ENCODE results near the gene LPCAT1. TPM values are rescaled to one million over a fixed set of nuclear protein-coding genes. Genes with fewer than 3 reads are reported as not detected.
"Not testable (repeated sequence)": the region's sequence is repeated elsewhere in the genome, so short reads cannot be mapped to it uniquely, and the experiment has no call there.

The LPCAT1 gene
- total RNA-seq, 5 donors from 2014 or later (not counting 1 experiment from before 2014, with no cell fraction given) = 27.9 to 57.7 (median 50.3) TPM

DNA sequence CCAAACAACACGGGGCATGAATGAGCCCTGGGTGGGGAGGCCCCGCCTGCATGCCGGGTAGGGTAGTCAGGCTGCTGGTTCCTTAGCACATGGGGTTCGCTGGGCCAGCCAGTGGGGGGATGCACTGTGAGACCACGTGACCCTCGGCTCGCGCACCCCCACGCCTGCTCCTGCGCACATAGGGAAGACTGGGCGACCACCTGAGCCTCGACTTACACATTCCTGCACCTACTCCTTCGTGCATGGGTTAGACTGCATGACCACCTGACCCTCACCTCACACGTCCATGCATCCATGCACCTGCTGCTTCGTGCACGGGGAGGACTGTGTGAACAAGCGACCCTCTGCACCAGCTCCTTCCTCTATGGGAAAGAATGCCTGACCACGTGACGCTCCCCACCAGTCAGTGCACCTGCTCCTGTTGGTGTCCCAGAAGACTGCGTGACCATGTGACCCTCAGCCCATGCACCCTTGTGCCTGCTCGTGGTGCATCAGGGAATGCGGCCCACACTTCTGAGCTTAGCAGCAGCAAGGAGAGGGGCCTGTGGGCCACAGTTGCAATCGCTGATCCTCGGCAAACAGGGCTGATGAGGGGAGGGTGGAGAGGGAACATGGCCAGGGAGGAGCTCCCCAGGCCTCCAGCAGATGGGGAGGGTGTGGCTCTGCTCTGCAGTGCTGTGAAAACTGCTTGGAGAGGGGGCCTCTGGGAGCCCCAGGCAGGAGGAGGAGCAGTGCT lies 18.1 kb downstream of the LPCAT1 start:
- peaks cover 46 to 55% (median 55%) of the 10 kb centered on the region in 3 donors for H3K4me1 Mint-ChIP-seq
- ChIA-PET CTCF (no interaction called here), POLR2A (no interaction called here)
- no peak overlapping the region for H3K27ac Mint-ChIP-seq
- H3K4me1 ChIP-seq (ENCODE audit: control insufficient read depth in 1 of 2, extremely low read depth in 1 of 2, insufficient read depth in 2 of 2, low read length in 2 of 2) = peaks cover 3 to 81% of the 10 kb centered on the region in 2 experiments
- H3K4me3 Mint-ChIP-seq = no peak overlapping the region
- no peaks in the 10 kb centered on the region for H3K9me3 ChIP-seq
- H3K27me3 ChIP-seq (replicated peaks in 1 of 2; ENCODE audit: control insufficient read depth in 2 of 2, extremely low read depth in 1 of 2, insufficient read depth in 2 of 2, low read length in 1 of 2) = no peaks in the 10 kb centered on the region
- H3K36me3 Mint-ChIP-seq = peaks cover 16% of the 10 kb centered on the region
- ATAC-seq (replicated peaks in 1 of 4) = no peak
- no peak overlapping the region for H3K4me3 ChIP-seq (ENCODE audit: control insufficient read depth in 1 of 2, extremely low read depth in 1 of 2, low read length in 1 of 2)
- no peak overlapping the region for H3K27ac ChIP-seq (ENCODE audit: low read length)
- peaks cover 7 to 27% of the 10 kb centered on the region in 2 donors for H3K36me3 ChIP-seq (ENCODE audit: control insufficient read depth in 2 of 2, extremely low read depth in 1 of 2, insufficient read depth in 1 of 2, low read length in 1 of 2)
- 93% methylated on average over 24 of the region's 24 CpGs for WGBS (ENCODE audit: insufficient coverage)
- no peaks in the 10 kb centered on the region for H3K9me3 Mint-ChIP-seq
- no peaks in the 10 kb centered on the region for H3K27me3 Mint-ChIP-seq
- DNase-seq = no peak

DNA sequence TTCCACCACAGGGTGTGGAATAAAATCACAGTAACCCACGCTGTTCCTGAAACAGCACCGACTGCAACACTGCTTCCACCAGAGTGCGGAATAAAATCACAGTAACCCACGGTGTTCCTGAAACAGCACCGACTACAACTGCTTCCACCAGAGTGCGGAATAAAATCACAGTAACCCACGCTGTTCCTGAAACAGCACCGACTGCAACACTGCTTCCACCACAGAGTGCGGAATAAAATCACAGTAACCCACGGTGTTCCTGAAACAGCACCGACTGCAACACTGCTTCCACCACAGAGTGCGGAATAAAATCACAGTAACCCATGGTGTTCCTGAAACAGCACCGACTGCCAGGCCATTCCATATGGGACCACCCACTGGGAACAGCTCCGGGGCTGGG lies 18.7 kb downstream of the LPCAT1 start:
- Mint-ChIP-seq H3K4me1 (peaks cover 44 to 55% (median 50%) of the 10 kb centered on the region in 3 donors), H3K36me3 (peaks cover 13% of the 10 kb centered on the region)
- POLR2A ChIA-PET; H3K27ac Mint-ChIP-seq; ATAC-seq (replicated peaks in 1 of 4); DNase-seq; H3K27me3 Mint-ChIP-seq; H3K9me3 Mint-ChIP-seq; H3K27ac ChIP-seq (ENCODE audit: low read length); CTCF ChIA-PET; H3K27me3 ChIP-seq (replicated peaks in 1 of 2; ENCODE audit: control insufficient read depth in 2 of 2, extremely low read depth in 1 of 2, insufficient read depth in 2 of 2, low read length in 1 of 2); H3K9me3 ChIP-seq; H3K4me3 ChIP-seq (ENCODE audit: control insufficient read depth in 1 of 2, extremely low read depth in 1 of 2, low read length in 1 of 2); H3K4me3 Mint-ChIP-seq: not testable (repeated sequence)
- WGBS (ENCODE audit: insufficient coverage) = 89% methylated on average over 14 of the region's 14 CpGs
- peaks cover 7 to 23% of the 10 kb centered on the region in 2 donors for H3K36me3 ChIP-seq (ENCODE audit: control insufficient read depth in 2 of 2, extremely low read depth in 1 of 2, insufficient read depth in 1 of 2, low read length in 1 of 2)
- H3K4me1 ChIP-seq (ENCODE audit: control insufficient read depth in 1 of 2, extremely low read depth in 1 of 2, insufficient read depth in 2 of 2, low read length in 2 of 2) = peaks cover 3 to 75% of the 10 kb centered on the region in 2 experiments

DNA sequence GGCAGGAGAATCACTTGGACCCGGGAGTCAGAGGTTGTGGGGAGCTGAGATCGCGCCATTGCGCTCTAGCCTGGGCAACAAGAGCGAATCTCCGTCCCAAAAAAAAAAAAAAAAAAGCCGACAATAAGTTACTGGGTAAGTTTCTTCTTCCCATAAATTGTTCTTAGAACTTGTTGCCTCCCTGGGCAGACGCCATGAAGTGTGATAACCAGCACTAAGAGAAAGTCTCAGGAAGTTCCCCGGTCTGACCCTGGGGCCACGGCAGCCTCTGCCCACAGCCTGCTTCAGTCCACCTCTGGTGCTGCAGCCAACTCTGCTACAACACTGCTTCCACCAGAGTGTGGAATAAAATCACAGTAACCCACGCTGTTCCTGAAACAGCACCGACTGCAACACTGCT lies 19.1 kb downstream of the LPCAT1 start:
- H3K27me3 ChIP-seq (replicated peaks in 1 of 2; ENCODE audit: control insufficient read depth in 2 of 2, extremely low read depth in 1 of 2, insufficient read depth in 2 of 2, low read length in 1 of 2) = no peaks in the 10 kb centered on the region
- no peak overlapping the region for H3K27ac Mint-ChIP-seq
- no peaks in the 10 kb centered on the region for H3K9me3 Mint-ChIP-seq
- no peaks in the 10 kb centered on the region for H3K9me3 ChIP-seq
- 79% methylated on average over 9 of the region's 12 CpGs for WGBS (ENCODE audit: insufficient coverage)
- peaks cover 12% of the 10 kb centered on the region for H3K36me3 Mint-ChIP-seq
- ChIA-PET POLR2A (interaction anchor here in 1 of 2 donors (0.7 kb wide), 1 partner anchor 12 kb away, joined by 4 read pairs; no protein-coding TSS in a partner anchor), CTCF (no interaction called here)
- DNase-seq = no peak
- H3K4me3 ChIP-seq (ENCODE audit: control insufficient read depth in 1 of 2, extremely low read depth in 1 of 2, low read length in 1 of 2) = no peak overlapping the region
- peak overlapping the region; percentile 35 for H3K27ac ChIP-seq (ENCODE audit: low read length)
- H3K4me1 ChIP-seq (ENCODE audit: control insufficient read depth in 1 of 2, extremely low read depth in 1 of 2, insufficient read depth in 2 of 2, low read length in 2 of 2) = peaks cover 3 to 78% of the 10 kb centered on the region in 2 experiments
- no peak for ATAC-seq (replicated peaks in 1 of 4)
- H3K27me3 Mint-ChIP-seq = no peaks in the 10 kb centered on the region
- H3K36me3 ChIP-seq (ENCODE audit: control insufficient read depth in 2 of 2, extremely low read depth in 1 of 2, insufficient read depth in 1 of 2, low read length in 1 of 2) = peaks cover 7 to 26% of the 10 kb centered on the region in 2 donors
- H3K4me1 Mint-ChIP-seq = peaks cover 43 to 58% (median 49%) of the 10 kb centered on the region in 3 donors
- no peak overlapping the region for H3K4me3 Mint-ChIP-seq

DNA sequence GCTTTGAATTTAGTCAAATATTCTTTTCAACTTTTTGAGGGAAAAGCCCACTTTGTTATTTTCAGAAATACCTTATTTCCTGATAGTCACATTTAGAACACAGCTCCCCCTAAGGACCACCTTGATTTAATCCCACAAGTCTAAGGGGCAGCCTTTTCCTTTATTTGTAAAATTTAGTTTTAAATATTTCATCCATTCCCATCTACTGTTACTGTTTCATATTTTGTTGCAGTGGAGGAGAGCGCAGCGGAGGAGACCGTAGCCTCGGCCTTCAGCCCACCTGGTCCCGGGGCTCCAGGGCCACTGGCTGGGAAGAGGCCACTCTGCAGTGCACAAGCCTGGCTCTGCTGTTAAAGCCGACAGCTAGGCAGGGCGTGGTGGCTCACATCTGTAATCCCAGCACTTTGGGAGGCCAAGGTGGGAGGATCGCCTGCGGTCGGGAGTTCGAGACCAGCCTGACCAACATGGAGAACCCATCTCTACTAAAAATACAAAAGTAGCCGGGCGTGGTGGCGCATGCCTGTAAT lies 19.6 kb downstream of the LPCAT1 start:
- ATAC-seq (replicated peaks in 1 of 4) = no peak
- Mint-ChIP-seq H3K36me3 (peaks cover 10% of the 10 kb centered on the region), H3K4me3 (peak overlapping the region; percentile 56 to 64 (median 59)), H3K27ac (peak overlapping the region in 1 of 2 donors; percentile 59), H3K27me3 (no peaks in the 10 kb centered on the region), H3K9me3 (no peaks in the 10 kb centered on the region), H3K4me1 (peaks cover 42 to 57% (median 48%) of the 10 kb centered on the region in 3 donors)
- ChIA-PET CTCF (interaction anchor here in 1 of 2 donors (0.6 kb wide), 1 partner anchor 46 kb away, joined by 3 read pairs; no protein-coding TSS in a partner anchor), POLR2A (interaction anchor here in 1 of 2 donors (0.6 to 0.7 kb wide), 2 partner anchors 13 to 115 kb away, joined by 3 to 4 read pairs; no protein-coding TSS in a partner anchor)
- Histone ChIP-seq H3K27ac (ENCODE audit: low read length) (peak overlapping the region; percentile 35), H3K4me3 (ENCODE audit: control insufficient read depth in 1 of 2, extremely low read depth in 1 of 2, low read length in 1 of 2) (no peak overlapping the region), H3K4me1 (ENCODE audit: control insufficient read depth in 1 of 2, extremely low read depth in 1 of 2, insufficient read depth in 2 of 2, low read length in 2 of 2) (peaks cover 3 to 82% of the 10 kb centered on the region in 2 experiments), H3K27me3 (replicated peaks in 1 of 2; ENCODE audit: control insufficient read depth in 2 of 2, extremely low read depth in 1 of 2, insufficient read depth in 2 of 2, low read length in 1 of 2) (no peaks in the 10 kb centered on the region), H3K36me3 (ENCODE audit: control insufficient read depth in 2 of 2, extremely low read depth in 1 of 2, insufficient read depth in 1 of 2, low read length in 1 of 2) (peaks cover 7 to 23% of the 10 kb centered on the region in 2 donors), H3K9me3 (no peaks in the 10 kb centered on the region)
- no peak for DNase-seq
- WGBS (ENCODE audit: insufficient coverage) = 91% methylated on average over 8 of the region's 14 CpGs

GRCh38 chr5:1503241-1504068 lies 20.3 kb downstream of the LPCAT1 start:
- Mint-ChIP-seq H3K4me1 (peaks cover 42 to 62% (median 52%) of the 10 kb centered on the region in 3 donors), H3K4me3 (peak overlapping the region; percentile 56 to 64 (median 59)), H3K36me3 (peaks cover 14% of the 10 kb centered on the region), H3K27me3 (no peaks in the 10 kb centered on the region), H3K27ac (peak overlapping the region; percentile 23 to 59), H3K9me3 (no peaks in the 10 kb centered on the region)
- DNase-seq (peak in 6 of 35 experiments; percentile 20 to 49 (median 36)), ATAC-seq (replicated peaks in 1 of 4) (peak; percentile 26 to 53 (median 44))
- H3K27me3 ChIP-seq (replicated peaks in 1 of 2; ENCODE audit: control insufficient read depth in 2 of 2, extremely low read depth in 1 of 2, insufficient read depth in 2 of 2, low read length in 1 of 2) = no peaks in the 10 kb centered on the region
- POLR2A ChIA-PET = interaction anchor here in 1 of 2 donors (0.6 to 1.3 kb wide), 3 partner anchors 11 to 116 kb away, joined by 3 read pairs; partner anchors contain the start of gene LPCAT1
- CTCF ChIA-PET = interaction anchor here in 1 of 2 donors (0.6 kb wide), 1 partner anchor 47 kb away, joined by 3 read pairs; no protein-coding TSS in a partner anchor
- peak overlapping the region in 1 of 2 donors; percentile 27 for H3K4me3 ChIP-seq (ENCODE audit: control insufficient read depth in 1 of 2, extremely low read depth in 1 of 2, low read length in 1 of 2)
- peaks cover 7 to 27% of the 10 kb centered on the region in 2 donors for H3K36me3 ChIP-seq (ENCODE audit: control insufficient read depth in 2 of 2, extremely low read depth in 1 of 2, insufficient read depth in 1 of 2, low read length in 1 of 2)
- H3K27ac ChIP-seq (ENCODE audit: low read length) = peak overlapping the region; percentile 35
- peaks cover 3 to 84% of the 10 kb centered on the region in 2 experiments for H3K4me1 ChIP-seq (ENCODE audit: control insufficient read depth in 1 of 2, extremely low read depth in 1 of 2, insufficient read depth in 2 of 2, low read length in 2 of 2)
- no peaks in the 10 kb centered on the region for H3K9me3 ChIP-seq
- 39% methylated on average over 17 of the region's 24 CpGs for WGBS (ENCODE audit: insufficient coverage)

DNA sequence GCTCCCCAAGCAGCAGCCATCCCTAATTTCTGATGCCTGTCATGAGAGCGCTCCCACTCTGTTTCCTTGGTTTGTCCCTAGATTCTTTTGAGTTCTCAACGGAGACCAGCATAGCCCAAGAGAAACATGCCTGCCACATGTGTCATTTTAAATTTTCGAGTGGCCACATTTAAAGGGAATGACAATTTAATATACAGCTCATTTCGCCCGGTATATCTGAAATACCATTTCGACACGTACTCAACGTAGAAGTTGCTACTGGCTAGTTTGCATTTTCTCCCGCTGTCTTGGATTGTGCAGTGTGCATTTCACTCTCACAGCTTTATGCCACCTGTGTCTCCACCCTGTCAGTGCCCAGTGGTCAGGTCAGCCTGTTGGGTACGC lies 21.0 kb downstream of the LPCAT1 start:
- H3K27me3 Mint-ChIP-seq = no peaks in the 10 kb centered on the region
- Histone ChIP-seq H3K4me3 (ENCODE audit: control insufficient read depth in 1 of 2, extremely low read depth in 1 of 2, low read length in 1 of 2) (no peak overlapping the region), H3K4me1 (ENCODE audit: control insufficient read depth in 1 of 2, extremely low read depth in 1 of 2, insufficient read depth in 2 of 2, low read length in 2 of 2) (peaks cover 3 to 78% of the 10 kb centered on the region in 2 experiments), H3K27ac (ENCODE audit: low read length) (no peak overlapping the region), H3K9me3 (no peaks in the 10 kb centered on the region), H3K27me3 (replicated peaks in 1 of 2; ENCODE audit: control insufficient read depth in 2 of 2, extremely low read depth in 1 of 2, insufficient read depth in 2 of 2, low read length in 1 of 2) (no peaks in the 10 kb centered on the region), H3K36me3 (ENCODE audit: control insufficient read depth in 2 of 2, extremely low read depth in 1 of 2, insufficient read depth in 1 of 2, low read length in 1 of 2) (peaks cover 4 to 29% of the 10 kb centered on the region in 2 donors)
- no peaks in the 10 kb centered on the region for H3K9me3 Mint-ChIP-seq
- ChIA-PET CTCF (no interaction called here), POLR2A (interaction anchor here in 1 of 2 donors (0.8 to 1.3 kb wide), 2 partner anchors 12 to 21 kb away, joined by 3 read pairs; partner anchors contain the start of gene LPCAT1)
- DNase-seq (no peak), ATAC-seq (replicated peaks in 1 of 4) (no peak)
- WGBS (ENCODE audit: insufficient coverage) = 99% methylated on average over 10 of the region's 10 CpGs
- H3K27ac Mint-ChIP-seq = peak overlapping the region in 1 of 2 donors; percentile 59
- peak overlapping the region in 1 of 3 donors; percentile 64 for H3K4me3 Mint-ChIP-seq
- peaks cover 16% of the 10 kb centered on the region for H3K36me3 Mint-ChIP-seq
- peaks cover 41 to 59% (median 51%) of the 10 kb centered on the region in 3 donors for H3K4me1 Mint-ChIP-seq

All from T-cell (primary cell).